ENCODE measurements around the gene WFDC1.

Gene WFDC1

DNA sequence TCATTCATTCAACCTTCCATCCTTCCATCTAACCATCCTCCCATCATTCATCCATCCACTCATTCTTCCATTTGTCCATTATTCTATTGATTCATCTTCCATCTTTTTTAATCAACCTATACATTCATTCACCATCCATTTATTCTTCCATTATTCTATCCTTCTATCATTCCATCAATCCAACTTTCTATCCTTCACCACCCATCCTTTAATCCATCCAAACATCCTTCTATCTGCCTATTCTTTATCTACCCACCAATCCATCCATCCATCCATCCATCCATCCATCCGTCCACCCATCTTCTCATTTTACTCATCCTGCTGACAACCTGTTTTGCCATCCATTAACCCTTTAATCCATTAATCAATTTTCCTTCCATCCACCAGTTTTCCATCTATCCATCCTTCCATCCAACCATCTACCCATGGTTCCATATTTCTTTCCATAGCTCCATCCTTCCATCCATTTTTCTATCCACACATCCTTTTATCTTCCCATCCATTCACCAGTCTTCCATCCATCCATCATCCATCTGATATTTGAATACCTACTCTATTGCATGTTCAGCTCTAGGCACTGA, 21.8 kb upstream of the WFDC1 start:
- no peak for DNase-seq (ENCODE audit: low spot score)

DNA sequence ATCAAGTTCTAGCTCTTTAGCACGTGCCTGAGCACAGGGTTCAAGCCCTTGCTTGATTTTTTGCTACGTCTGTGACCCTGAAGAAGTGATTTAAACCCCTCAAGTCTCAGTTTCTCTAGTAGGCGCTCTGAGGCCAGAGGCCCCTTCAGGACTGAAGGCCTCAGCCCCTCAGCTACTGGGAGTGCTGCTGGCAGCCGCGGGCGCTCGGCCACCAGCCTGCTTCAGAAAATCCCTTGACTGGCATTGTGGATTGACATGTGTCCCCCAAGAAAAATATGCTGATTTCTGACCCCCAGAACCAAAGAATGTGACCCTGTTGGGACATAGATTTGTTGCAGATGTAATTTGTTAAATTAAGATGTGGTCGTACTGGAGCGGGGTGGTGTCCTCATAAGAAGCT, 20.2 kb upstream of the WFDC1 start:
- no peak for DNase-seq (ENCODE audit: low spot score)

DNA sequence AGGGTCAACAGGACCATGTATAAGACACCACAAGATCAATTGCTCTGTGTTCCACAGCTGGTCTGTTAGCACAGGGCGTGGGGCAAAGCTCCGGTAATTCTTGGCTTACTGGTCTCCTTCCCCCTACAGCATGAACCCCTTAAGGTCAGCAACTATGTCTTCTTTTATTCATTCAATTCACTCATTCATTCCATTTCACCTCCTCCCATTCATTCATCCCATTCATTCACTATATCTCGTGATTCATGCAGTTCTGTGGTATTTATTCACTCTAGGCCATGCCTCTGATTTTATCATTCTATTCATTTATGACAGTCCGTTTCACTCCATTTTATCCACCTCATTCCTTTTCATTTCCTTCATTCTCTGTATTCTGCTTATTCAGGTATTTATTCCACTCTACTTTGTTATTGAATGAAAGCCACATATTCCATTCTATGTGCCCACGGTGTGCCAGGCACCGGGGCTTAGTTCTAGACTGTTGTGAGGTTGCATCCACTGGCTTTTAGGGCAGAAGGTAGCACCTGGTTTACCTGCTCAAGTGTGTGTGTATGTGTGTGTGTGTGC, 19.0 kb upstream of the WFDC1 start:
- DNase-seq (ENCODE audit: low spot score): no peak

DNA sequence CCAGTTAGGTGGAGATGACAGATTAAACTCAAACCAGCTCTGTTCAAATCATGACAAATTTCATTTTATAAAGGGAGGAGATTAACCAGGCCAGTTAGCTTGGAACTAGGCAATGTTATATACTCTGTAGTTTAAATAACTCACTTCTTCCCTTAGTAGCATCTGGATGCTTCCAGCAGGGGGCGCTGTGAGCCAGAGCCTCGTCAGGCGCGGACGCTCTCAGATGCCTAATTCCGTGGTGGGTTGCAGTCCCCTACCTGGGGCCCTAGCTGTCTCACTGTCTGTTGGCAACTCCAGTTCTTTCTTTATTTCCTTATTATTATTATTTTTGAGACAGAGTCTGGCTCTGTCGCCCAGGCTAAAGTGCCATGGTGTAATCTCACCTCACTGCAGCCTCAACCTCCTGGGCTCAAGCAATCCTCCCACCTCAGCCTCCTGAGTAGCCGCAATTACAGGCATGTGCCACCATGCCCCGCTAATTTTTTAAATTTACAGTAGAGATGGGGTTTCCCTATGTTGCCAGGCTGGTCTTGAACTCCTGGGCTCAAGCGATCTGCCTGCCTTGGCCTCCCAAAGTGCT, 17.3 kb upstream of the WFDC1 start:
- peak; percentile 64 for DNase-seq (ENCODE audit: low spot score)

DNA sequence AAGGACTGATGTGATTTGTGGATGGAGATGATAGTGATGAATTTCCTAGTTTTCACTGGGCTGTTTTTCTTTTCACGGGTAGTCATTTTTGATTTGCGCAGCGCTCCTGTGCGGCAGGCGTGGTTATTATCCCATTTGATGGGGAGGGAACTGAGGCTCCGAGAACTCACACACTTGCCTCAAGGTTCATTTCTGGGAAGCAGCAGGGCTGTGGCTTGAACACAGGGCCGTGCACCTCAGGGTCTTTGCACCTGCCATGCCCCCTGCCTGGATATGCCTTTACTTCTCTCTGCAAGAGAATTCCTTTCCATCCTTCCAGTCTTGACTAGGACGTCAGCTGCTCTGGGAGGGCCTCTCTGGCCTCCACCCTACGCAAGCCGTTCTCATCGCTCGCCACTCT, 16.3 kb upstream of the WFDC1 start:
- no peak for DNase-seq (ENCODE audit: low spot score)

DNA sequence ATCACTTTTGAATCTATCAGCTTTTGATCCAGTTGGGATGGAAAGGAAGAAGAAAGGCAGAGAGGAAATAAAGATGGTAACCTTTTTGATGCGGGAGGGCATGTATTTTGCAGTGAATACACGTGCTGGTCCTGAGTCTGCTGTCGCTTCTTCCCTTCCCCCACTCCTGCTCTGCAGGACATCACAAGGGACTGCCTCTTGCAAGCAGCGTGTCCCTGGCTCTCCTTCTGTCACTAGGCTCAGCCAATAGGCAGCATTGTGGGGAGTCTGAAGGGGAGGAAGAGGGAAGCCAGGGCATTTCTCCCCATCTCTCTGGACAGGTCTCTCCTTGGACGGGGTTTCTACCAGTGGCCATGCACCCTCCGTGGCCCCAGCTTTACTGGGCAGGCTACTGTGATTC, 15.7 kb upstream of the WFDC1 start:
- DNase-seq (ENCODE audit: low spot score): no peak

DNA sequence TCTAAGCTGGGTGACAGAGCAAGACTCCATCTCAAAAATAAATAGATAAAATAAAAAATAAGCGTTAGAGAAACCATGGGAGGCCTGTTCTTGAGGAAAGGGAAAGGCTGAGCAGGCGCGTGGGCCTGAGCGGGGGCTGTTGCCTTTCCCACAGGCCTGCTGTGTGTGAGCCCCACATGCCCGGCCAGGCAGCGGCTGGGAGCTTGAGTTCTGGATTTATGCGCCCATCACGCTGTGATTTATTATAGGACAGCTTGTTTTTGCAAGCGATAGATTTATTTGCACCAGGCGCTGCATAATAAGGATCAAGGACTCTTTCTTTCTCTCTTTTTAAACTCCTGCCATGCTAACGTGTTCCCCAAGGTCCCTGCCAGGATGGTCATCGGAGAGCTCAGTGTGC, 14.8 kb upstream of the WFDC1 start:
- DNase-seq (ENCODE audit: low spot score): no peak

DNA sequence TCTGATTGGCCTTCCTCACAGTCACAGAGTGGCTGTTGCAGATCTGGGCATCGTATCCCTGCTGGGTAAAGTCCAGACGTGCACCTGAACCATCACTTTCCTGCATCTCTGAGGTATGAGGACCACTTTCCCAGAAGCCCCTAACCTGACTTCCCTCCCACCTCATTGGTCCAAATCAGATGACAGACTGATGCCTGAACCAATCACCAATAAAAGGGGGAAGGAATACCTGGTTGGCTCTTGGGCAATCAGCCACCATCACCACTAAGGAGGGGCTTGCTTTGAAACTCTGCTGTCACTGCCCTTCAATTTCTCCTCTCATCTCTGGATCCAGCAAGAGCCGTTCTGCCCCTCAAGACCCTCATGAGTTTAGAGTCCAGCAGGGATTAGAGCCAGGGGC, 13.6 kb upstream of the WFDC1 start:
- DNase-seq (ENCODE audit: low spot score): peak; percentile 25

DNA sequence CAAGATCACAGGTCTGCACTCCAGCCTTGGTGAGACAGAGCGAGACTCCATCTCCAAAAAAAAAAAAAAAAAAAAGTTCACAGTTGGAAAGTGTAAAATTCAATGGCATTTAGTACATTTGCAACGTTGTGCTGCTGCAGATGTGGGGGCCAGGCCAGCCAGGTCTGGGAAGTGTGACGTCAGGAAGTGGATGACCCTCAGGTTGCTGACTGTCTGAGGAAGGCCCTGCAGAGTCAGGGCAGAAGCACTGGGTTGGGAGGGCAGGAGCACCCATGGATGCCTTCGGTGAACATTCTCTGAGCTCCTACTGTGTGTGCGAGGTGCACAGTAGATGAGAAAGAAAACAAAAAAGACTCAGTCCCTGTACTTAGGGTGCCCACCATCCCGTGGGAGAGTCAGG, 12.1 kb upstream of the WFDC1 start:
- no peak for DNase-seq (ENCODE audit: low spot score)

DNA sequence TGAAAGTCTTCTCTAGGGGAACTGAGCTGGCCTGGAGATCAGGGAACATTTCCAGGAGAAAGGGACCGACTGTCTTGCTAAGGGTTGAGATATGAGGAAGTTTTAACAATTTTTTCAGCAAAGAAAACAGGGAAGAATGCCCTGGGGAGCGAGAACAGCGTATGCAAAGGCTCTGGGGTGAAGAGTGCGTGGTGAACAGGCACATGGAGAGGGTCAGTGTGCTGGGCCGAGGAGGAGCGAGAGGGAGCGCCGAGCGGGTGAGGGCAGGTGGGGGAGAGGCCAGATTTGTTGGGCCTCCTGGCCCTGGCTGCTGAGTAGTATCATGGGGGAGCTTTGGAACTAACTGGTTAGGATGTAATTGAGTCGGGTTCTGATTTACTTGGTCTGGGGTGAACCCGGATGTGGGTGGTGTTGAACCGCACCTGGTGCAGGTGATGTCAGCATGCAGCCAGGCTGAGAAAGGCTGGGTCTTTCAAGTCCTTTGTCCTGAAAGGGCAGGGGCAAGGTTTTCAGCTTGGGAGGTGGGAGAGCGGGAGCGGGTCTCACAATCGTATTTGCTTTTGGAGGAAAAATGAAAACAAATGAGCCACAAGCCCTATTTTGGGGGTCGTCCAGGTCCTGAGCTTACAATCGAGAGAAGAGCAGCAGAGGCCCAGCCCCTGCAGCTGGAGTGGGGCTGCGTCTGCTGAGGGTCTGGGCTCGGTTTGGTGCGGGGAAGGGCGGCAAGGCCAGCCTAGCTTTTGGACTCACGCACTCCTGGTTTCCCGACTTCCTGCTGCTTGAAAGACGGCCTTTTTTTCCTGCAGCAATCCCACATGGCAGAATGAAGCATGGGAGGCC, 11.1 kb upstream of the WFDC1 start:
- DNase-seq (ENCODE audit: low spot score): peak; percentile 27

DNA sequence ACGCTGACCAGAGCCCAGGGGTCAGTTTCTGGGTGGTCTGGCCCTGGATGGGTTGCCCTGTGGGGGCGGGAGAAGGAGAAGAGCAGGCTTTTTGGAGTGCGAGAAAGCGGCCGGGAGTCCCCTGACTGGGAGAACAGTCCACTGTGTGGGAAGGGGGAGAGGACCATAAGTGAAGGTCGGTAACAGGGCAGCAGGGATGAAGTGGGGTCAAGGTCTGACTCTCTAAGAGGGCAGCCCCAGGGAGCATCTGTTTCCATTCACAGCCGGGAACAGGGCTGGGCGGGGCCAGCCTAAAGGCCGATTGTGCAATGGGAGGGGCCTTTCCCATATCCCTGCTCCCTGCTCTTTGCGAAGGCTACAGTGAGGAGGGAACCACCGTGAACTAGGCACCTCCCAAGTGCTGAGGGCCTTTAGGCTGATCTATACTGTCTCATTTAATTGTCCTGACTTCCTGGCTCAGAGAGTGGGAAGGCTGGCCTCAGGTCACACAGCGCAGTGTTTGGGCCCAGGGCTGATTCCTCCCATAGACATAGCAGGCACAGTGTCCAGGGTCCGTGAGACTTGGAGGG, 10.4 kb upstream of the WFDC1 start:
- peak; percentile 58 for DNase-seq (ENCODE audit: low spot score)

DNA sequence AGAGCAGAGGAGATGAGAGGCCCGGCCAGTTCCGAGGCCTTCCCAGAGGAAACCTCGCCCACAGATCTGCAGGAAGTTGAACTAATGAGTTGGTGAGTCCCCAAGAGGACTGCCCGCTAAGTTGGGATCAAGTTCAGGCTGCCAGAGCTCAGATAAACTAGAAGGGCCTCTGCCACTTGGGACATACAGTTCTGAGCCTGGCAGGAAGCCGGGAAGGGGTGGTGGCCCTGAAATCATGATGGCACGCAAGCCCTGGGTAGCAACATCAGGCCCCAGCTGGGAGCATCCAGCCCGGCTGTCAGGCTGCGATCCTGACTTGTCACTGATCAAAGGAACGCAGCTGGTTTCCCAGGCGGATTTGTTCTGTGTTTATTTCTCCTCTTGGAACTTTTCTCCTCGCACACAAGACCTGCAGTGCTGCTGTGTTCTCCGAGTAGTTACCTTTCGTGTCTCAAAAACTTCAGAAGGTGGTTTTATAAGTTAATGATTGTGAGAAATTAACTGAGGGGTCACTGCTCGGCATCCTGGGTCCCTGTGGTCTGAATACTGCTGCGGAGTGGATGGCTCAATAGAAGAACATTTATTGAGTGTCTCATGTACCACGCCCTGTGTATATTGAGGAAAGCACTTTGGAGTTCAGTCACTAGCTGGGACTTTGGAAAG, 8.0 kb upstream of the WFDC1 start:
- DNase-seq (ENCODE audit: low spot score): peak; percentile 72

DNA sequence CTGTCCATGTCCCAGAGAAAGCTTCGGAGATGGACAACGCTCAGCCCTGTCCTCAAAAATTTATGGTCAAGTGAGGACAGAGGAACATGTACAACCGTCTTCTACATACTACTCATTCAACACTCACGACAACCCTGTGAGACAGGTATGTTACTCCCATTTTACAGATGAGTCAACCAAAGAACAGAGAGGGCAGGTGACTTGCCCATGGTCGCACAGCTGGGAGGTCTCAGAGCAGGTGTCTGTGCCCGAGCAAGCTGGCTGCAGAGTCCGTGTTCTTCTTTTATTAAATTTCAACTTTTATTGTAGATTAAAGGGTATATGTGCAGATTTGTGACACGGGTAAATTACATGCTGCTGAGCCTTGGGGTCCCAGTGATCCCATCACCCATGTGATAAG, 5.8 kb upstream of the WFDC1 start:
- no peak for DNase-seq (ENCODE audit: low spot score)

DNA sequence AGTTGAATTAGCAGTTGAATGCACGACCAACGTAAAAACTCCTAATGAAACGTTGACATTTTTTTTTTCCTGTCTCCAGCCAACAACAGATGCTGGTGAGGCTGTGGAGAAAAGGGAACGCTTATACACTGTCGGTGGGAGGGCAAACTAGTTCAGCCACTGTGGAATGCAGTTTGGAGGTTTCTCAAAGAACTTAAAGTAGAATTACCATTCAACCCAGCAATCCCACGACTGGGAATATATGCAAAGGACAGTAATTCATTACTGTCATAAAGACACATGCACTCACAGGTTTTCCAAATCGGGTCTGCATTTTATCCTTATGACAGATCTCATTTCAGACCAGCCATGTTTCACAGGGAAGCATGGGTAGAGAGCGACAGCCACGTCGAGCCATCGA, 3.5 kb upstream of the WFDC1 start:
- DNase-seq (ENCODE audit: low spot score): no peak

DNA sequence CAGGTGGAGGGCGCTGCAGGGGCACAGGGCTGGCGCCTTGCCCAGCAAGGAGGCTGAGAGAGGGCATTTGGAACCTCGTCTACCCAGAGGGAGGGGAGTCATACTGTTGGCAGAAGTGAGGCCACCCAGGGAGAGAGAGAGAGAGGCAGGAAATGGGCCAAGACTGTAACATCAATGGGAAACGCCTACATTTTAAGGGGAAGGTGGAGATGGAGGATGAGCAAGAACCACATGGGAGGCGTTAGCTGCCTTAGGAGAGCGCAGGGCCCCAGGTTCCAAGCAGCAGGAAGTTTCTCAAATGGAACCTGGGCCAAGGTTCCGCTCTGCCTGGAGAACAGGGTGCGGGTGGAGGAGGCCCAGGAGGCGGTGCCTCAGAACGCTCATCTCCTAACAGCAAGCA, 2.7 kb upstream of the WFDC1 start:
- no peak for DNase-seq (ENCODE audit: low spot score)

DNA sequence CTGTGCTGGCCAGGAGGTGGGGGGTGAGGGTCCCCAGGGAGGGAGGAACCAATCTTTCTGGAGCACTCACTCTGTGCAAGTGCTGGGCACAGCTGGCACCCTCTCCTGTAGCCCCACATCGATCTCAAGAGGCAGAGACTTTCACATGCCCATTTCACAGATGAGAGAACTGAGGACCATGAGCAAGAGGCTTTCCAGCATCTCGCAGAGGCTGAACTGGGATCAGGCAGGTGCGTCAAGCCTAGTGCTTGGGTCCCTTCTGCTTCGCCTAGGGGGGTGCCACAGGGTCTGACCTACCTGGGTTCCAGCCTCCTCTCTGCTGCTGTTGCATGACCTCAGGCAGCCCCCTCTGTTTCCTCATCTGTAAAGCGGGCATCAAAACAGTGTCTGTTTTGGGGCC, 1.3 kb upstream of the WFDC1 start:
- DNase-seq (ENCODE audit: low spot score): no peak

DNA sequence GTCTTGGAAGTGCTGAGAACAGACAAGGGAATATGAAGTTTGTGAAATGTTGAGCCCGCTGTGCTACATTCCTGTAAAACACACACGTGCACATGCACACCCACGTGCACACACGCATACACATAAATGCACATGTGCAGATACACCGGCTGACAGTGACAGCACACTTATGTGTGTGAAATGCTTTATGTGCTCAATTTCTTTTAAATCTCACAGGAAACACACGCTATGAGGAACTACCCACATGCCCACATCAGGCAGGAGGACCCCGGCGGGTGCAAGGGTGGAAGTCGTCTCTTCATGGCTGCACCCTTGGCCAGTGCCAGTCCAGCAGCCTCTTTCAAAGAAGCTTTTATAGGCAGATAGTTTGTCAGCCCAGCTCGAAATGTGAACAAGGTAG, 561 bp upstream of the WFDC1 start:
- DNase-seq (ENCODE audit: low spot score): no peak

DNA sequence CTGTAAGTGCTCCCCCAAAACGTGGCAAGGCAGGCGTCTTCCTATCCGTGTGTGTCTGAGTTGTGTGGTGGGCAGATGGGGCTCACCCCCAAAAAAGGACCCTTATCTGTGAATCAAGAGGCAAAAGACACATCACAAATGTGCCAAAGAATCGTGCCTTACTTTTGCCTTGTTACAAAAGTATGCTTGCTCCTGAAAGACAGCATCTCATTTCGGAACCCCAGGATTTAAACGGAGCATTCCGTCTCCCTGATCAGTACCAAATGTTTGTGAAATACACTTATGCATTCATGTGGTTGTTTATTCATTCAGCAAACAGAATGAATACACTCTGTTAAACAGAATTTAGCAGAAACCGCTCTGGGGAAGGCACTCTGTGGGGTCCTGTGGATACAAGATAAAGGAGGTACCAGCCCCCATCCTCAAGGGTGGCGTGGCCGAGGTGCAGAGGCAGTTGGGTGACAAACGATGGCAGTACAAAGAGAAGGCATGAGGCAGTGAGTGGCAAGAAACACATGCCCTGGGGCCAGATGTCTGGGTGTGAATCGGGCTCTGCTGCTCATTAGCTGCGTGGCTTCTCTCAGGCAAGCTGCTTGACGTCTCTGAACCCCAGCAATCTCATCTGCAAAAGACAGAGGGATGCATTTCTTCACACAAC, 654 bp downstream of the WFDC1 start:
- no peak for DNase-seq (ENCODE audit: low spot score)

DNA sequence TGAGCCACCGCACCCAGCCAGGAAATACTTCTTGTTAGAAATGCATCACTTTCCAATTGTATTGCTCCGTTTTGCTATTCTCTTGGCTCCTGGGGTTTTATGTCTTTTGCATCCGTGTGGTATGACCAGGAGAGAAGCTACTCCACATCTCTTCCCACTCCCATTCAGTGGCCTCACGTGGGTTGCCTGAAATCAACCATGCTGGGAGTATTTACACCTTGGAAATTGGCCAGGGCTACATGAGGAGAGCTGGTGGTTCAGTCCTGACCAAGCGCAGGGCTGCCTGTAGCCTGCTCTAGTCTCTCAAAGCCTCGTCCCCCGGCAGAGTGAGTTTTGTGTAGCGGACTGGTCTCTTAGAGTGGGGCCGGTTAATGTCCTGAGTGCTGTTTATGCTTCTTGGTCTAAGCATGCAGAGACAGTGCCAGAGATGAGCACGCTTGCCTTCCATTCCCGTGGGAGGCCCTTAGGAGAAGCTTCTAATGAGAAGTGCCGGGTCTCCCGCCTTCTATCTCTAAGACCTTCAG, 3.8 kb downstream of the WFDC1 start:
- DNase-seq (ENCODE audit: low spot score): no peak

DNA sequence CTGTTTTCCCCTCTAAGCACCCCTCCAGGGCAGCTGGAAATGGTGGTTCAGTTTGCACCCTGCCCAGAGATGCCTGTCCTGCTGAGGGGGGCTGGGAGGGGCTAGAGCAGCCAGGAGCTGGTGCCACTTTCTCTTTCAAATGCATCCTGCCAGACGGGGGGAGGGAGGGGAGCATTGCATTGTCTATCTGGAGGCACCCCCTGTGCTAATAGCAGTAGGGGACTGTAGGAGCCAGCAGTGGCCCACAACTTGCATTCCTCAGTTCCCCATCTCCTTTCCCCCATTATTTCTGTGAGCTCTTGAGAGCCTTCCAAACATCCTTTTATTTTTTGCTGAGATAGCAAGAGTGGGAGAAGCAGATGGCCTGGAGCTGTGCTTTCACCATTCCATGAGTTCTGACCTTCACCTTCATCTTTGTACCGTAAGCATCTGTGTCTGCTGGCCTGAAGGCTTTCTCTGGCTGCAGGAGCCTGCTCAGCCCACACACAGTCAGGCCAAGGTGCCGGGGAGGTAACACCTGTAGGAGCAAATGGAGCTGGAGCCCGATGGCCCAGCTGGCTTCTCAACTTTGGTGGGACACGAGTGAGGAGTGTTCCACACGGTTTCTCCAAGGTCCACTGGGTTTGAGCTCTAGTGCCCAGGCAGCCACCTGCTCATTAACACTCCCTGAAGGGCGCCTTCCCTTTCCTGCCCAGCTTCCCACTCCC, 5.2 kb downstream of the WFDC1 start:
- no peak for DNase-seq (ENCODE audit: low spot score)
